Measurements from ENCODE around the gene TLX1. TPM values are rescaled to one million over a fixed set of nuclear protein-coding genes. Genes with fewer than 3 reads are reported as not detected.

Gene TLX1
- total RNA-seq, 2 donors from 2014 or later: not detected

GRCh38 chr10:101120520-101120883 lies 10.6 kb upstream of the TLX1 start:
- DNase-seq (no peak), ATAC-seq (replicated peaks in 1 of 2) (no peak)
- Mint-ChIP-seq H3K4me3 (peak overlapping the region; percentile 95 to 98), H3K9me3 (no peaks in the 10 kb centered on the region), H3K36me3 (ENCODE audit: insufficient read depth in 2 of 2) (no peaks in the 10 kb centered on the region), H3K27ac (no peak overlapping the region), H3K4me1 (ENCODE audit: low read depth) (peaks cover 35% of the 10 kb centered on the region), H3K27me3 (ENCODE audit: low read depth) (peaks cover 76% of the 10 kb centered on the region)

GRCh38 chr10:101120884-101121653 lies 10.0 kb upstream of the TLX1 start:
- peak overlapping the region; percentile 95 to 98 for H3K4me3 Mint-ChIP-seq
- DNase-seq (peak; percentile 27 to 55), ATAC-seq (replicated peaks in 1 of 2) (peak; percentile 82 to 84)
- peaks cover 35% of the 10 kb centered on the region for H3K4me1 Mint-ChIP-seq (ENCODE audit: low read depth)
- H3K27me3 Mint-ChIP-seq (ENCODE audit: low read depth): peaks cover 79% of the 10 kb centered on the region
- H3K27ac Mint-ChIP-seq: peak overlapping the region; percentile 66
- H3K36me3 Mint-ChIP-seq (ENCODE audit: insufficient read depth in 2 of 2): no peaks in the 10 kb centered on the region
- no peaks in the 10 kb centered on the region for H3K9me3 Mint-ChIP-seq

GRCh38 chr10:101121654-101122031 lies 9.5 kb upstream of the TLX1 start:
- Mint-ChIP-seq H3K4me3 (peak overlapping the region; percentile 95 to 98), H3K27me3 (ENCODE audit: low read depth) (peaks cover 81% of the 10 kb centered on the region), H3K9me3 (no peaks in the 10 kb centered on the region), H3K27ac (no peak overlapping the region), H3K36me3 (ENCODE audit: insufficient read depth in 2 of 2) (no peaks in the 10 kb centered on the region), H3K4me1 (ENCODE audit: low read depth) (peaks cover 35% of the 10 kb centered on the region)
- ATAC-seq (replicated peaks in 1 of 2): peak; percentile 18 to 39
- DNase-seq: no peak

GRCh38 chr10:101122270-101123084 lies 8.6 kb upstream of the TLX1 start:
- H3K9me3 Mint-ChIP-seq: no peaks in the 10 kb centered on the region
- peaks cover 89% of the 10 kb centered on the region for H3K27me3 Mint-ChIP-seq (ENCODE audit: low read depth)
- H3K36me3 Mint-ChIP-seq (ENCODE audit: insufficient read depth in 2 of 2): no peaks in the 10 kb centered on the region
- DNase-seq (no peak), ATAC-seq (replicated peaks in 1 of 2) (no peak)
- H3K27ac Mint-ChIP-seq: no peak overlapping the region
- H3K4me1 Mint-ChIP-seq (ENCODE audit: low read depth): peaks cover 35% of the 10 kb centered on the region
- H3K4me3 Mint-ChIP-seq: peak overlapping the region; percentile 25 to 47

GRCh38 chr10:101123085-101123814 lies 7.8 kb upstream of the TLX1 start:
- peaks cover 97% of the 10 kb centered on the region for H3K27me3 Mint-ChIP-seq (ENCODE audit: low read depth)
- H3K4me1 Mint-ChIP-seq (ENCODE audit: low read depth): peaks cover 35% of the 10 kb centered on the region
- DNase-seq (no peak), ATAC-seq (replicated peaks in 1 of 2) (peak in 1 of 2 donors; percentile 24)
- no peaks in the 10 kb centered on the region for H3K36me3 Mint-ChIP-seq (ENCODE audit: insufficient read depth in 2 of 2)
- no peaks in the 10 kb centered on the region for H3K9me3 Mint-ChIP-seq
- H3K4me3 Mint-ChIP-seq: peak overlapping the region; percentile 25 to 47
- no peak overlapping the region for H3K27ac Mint-ChIP-seq

- Mint-ChIP-seq H3K9me3 (no peaks in the 10 kb centered on the region), H3K4me1 (ENCODE audit: low read depth) (peaks cover 35% of the 10 kb centered on the region), H3K27ac (no peak overlapping the region), H3K27me3 (ENCODE audit: low read depth) (peaks cover 98% of the 10 kb centered on the region), H3K36me3 (ENCODE audit: insufficient read depth in 2 of 2) (no peaks in the 10 kb centered on the region), H3K4me3 (peak overlapping the region; percentile 4 to 20)
- no peak for DNase-seq
- ATAC-seq (replicated peaks in 1 of 2): no peak
Measured at GRCh38 chr10:101123815-101124617, 7.1 kb upstream of the TLX1 start.

- Mint-ChIP-seq H3K4me3 (no peak overlapping the region), H3K27ac (no peak overlapping the region), H3K36me3 (ENCODE audit: insufficient read depth in 2 of 2) (no peaks in the 10 kb centered on the region), H3K4me1 (ENCODE audit: low read depth) (peaks cover 35% of the 10 kb centered on the region), H3K27me3 (ENCODE audit: low read depth) (peaks cover 98% of the 10 kb centered on the region), H3K9me3 (no peaks in the 10 kb centered on the region)
- ATAC-seq (replicated peaks in 1 of 2) (no peak), DNase-seq (no peak)
Measured at GRCh38 chr10:101124933-101125332, 6.2 kb upstream of the TLX1 start.

GRCh38 chr10:101126684-101127628 lies 4.1 kb upstream of the TLX1 start:
- DNase-seq (no peak), ATAC-seq (replicated peaks in 1 of 2) (no peak)
- H3K27ac Mint-ChIP-seq: no peak overlapping the region
- H3K36me3 Mint-ChIP-seq (ENCODE audit: insufficient read depth in 2 of 2): no peaks in the 10 kb centered on the region
- peaks cover 20% of the 10 kb centered on the region for H3K4me1 Mint-ChIP-seq (ENCODE audit: low read depth)
- no peaks in the 10 kb centered on the region for H3K9me3 Mint-ChIP-seq
- peaks cover 90% of the 10 kb centered on the region for H3K27me3 Mint-ChIP-seq (ENCODE audit: low read depth)
- H3K4me3 Mint-ChIP-seq: no peak overlapping the region

GRCh38 chr10:101130141-101130540 lies 959 bp upstream of the TLX1 start:
- no peak overlapping the region for H3K27ac Mint-ChIP-seq
- ATAC-seq (replicated peaks in 1 of 2): no peak
- DNase-seq: no peak
- H3K27me3 Mint-ChIP-seq (ENCODE audit: low read depth): peaks cover 92% of the 10 kb centered on the region
- H3K4me3 Mint-ChIP-seq: no peak overlapping the region
- no peaks in the 10 kb centered on the region for H3K36me3 Mint-ChIP-seq (ENCODE audit: insufficient read depth in 2 of 2)
- H3K9me3 Mint-ChIP-seq: no peaks in the 10 kb centered on the region
- H3K4me1 Mint-ChIP-seq (ENCODE audit: low read depth): peaks cover 23% of the 10 kb centered on the region

GRCh38 chr10:101131962-101132635 lies 999 bp downstream of the TLX1 start:
- DNase-seq (no peak), ATAC-seq (replicated peaks in 1 of 2) (peak in 1 of 2 donors; percentile 16)
- H3K27me3 Mint-ChIP-seq (ENCODE audit: low read depth): peaks cover 92% of the 10 kb centered on the region
- no peaks in the 10 kb centered on the region for H3K36me3 Mint-ChIP-seq (ENCODE audit: insufficient read depth in 2 of 2)
- no peaks in the 10 kb centered on the region for H3K9me3 Mint-ChIP-seq
- H3K27ac Mint-ChIP-seq: peak overlapping the region; percentile 13
- H3K4me3 Mint-ChIP-seq: peak overlapping the region; percentile 58 to 69
- H3K4me1 Mint-ChIP-seq (ENCODE audit: low read depth): peaks cover 33% of the 10 kb centered on the region

GRCh38 chr10:101132636-101133473 lies 1.8 kb downstream of the TLX1 start:
- ATAC-seq (replicated peaks in 1 of 2): no peak
- H3K4me1 Mint-ChIP-seq (ENCODE audit: low read depth): peaks cover 40% of the 10 kb centered on the region
- no peak for DNase-seq
- H3K4me3 Mint-ChIP-seq: peak overlapping the region; percentile 58 to 69
- no peaks in the 10 kb centered on the region for H3K9me3 Mint-ChIP-seq
- no peaks in the 10 kb centered on the region for H3K36me3 Mint-ChIP-seq (ENCODE audit: insufficient read depth in 2 of 2)
- no peak overlapping the region for H3K27ac Mint-ChIP-seq
- H3K27me3 Mint-ChIP-seq (ENCODE audit: low read depth): peaks cover 92% of the 10 kb centered on the region
